ENCODE results near the gene ZSWIM9.
A peak's percentile ranks its signal among the peaks of the same experiment; 100 is the strongest.

The ZSWIM9 gene

GRCh38 chr19:48147597-48148175 is 22.8 kb upstream of the ZSWIM9 start:
- no peaks in the 10 kb centered on the region for H3K27me3 ChIP-seq (ENCODE audit: insufficient read depth, low read length, poor library complexity)
- DNase-seq = no peak
- H4K5ac ChIP-seq (ENCODE audit: low read length) = no peak overlapping the region
- WGBS (ENCODE audit: extremely low coverage, insufficient coverage, low lambda C conversion rate) = no CpG with 5 or more reads among the region's 4 CpGs
- H2BK5ac ChIP-seq (ENCODE audit: low read length) = no peak overlapping the region
- no peak overlapping the region for H3K9ac ChIP-seq (ENCODE audit: low read length)
- H2BK15ac ChIP-seq (replicated peaks; ENCODE audit: low read depth) = no peak overlapping the region
- H2AK5ac ChIP-seq (ENCODE audit: low read length) = no peak overlapping the region
- H3K4me3 ChIP-seq (ENCODE audit: low read length) = no peak overlapping the region
- no peak overlapping the region for H3K27ac ChIP-seq (ENCODE audit: low read depth, low read length)
- no peak overlapping the region for H3K18ac ChIP-seq (ENCODE audit: low read length)
- no peak overlapping the region for H4K8ac ChIP-seq (ENCODE audit: low read depth, low read length)
- H3K56ac ChIP-seq (ENCODE audit: low read length) = no peak overlapping the region
- peaks cover 9% of the 10 kb centered on the region for H3K36me3 ChIP-seq (ENCODE audit: control insufficient read depth, insufficient read depth, low read length)
- no peaks in the 10 kb centered on the region for H3K79me1 ChIP-seq (ENCODE audit: low read length)
- H3K23ac ChIP-seq (ENCODE audit: low read length) = no peak overlapping the region
- H2BK120ac ChIP-seq (ENCODE audit: low read depth, low read length) = no peak overlapping the region
- H3K4me2 ChIP-seq (ENCODE audit: low read length) = no peak overlapping the region
- H3K4me1 ChIP-seq (ENCODE audit: control insufficient read depth, low read depth, low read length) = no peaks in the 10 kb centered on the region
- no peaks in the 10 kb centered on the region for H3K79me2 ChIP-seq (ENCODE audit: control insufficient read depth, insufficient read depth, low read length)
- no peak overlapping the region for H3K4ac ChIP-seq (ENCODE audit: low read depth, low read length)

- Histone ChIP-seq H2BK15ac (replicated peaks; ENCODE audit: low read depth) (no peak overlapping the region), H4K8ac (ENCODE audit: low read depth, low read length) (no peak overlapping the region), H3K4me1 (ENCODE audit: control insufficient read depth, low read depth, low read length) (no peaks in the 10 kb centered on the region), H3K18ac (ENCODE audit: low read length) (no peak overlapping the region), H3K56ac (ENCODE audit: low read length) (no peak overlapping the region), H3K79me1 (ENCODE audit: low read length) (no peaks in the 10 kb centered on the region), H2AK5ac (ENCODE audit: low read length) (no peak overlapping the region), H3K27ac (ENCODE audit: low read depth, low read length) (no peak overlapping the region), H3K23ac (ENCODE audit: low read length) (no peak overlapping the region), H3K79me2 (ENCODE audit: control insufficient read depth, insufficient read depth, low read length) (no peaks in the 10 kb centered on the region), H3K9ac (ENCODE audit: low read length) (no peak overlapping the region), H3K4me3 (ENCODE audit: low read length) (no peak overlapping the region), H2BK5ac (ENCODE audit: low read length) (no peak overlapping the region), H3K4ac (ENCODE audit: low read depth, low read length) (no peak overlapping the region), H3K4me2 (ENCODE audit: low read length) (no peak overlapping the region), H4K5ac (ENCODE audit: low read length) (no peak overlapping the region), H3K27me3 (ENCODE audit: insufficient read depth, low read length, poor library complexity) (no peaks in the 10 kb centered on the region), H3K36me3 (ENCODE audit: control insufficient read depth, insufficient read depth, low read length) (peaks cover 6% of the 10 kb centered on the region), H2BK120ac (ENCODE audit: low read depth, low read length) (no peak overlapping the region)
- no CpG with 5 or more reads among the region's 9 CpGs for WGBS (ENCODE audit: extremely low coverage, insufficient coverage, low lambda C conversion rate)
- no peak for DNase-seq
Measured at GRCh38 chr19:48148576-48148975, 21.9 kb upstream of the ZSWIM9 start.

DNA sequence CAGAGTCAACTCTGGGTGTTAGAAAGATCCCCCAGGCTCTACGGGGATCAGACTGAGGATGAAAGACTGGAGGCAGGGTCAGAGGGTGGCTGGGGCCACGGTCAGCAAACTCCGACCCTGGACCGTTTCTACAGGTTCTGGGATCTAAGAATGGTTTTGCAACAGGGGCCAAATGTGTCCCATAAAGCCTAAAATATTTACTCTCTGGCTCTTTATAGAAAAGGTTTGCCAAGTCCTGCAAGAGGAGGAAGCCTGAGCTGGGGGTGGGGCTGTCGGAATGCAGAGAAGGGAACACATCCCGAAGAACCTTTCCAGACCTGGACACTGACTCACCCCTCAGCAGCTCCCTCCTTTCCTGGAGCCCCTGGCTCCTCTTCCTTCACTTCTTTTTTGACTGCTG is 21.1 kb upstream of the ZSWIM9 start:
- WGBS (ENCODE audit: extremely low coverage, insufficient coverage, low lambda C conversion rate) = no CpG with 5 or more reads among the region's 6 CpGs
- no peak overlapping the region for H2BK15ac ChIP-seq (replicated peaks; ENCODE audit: low read depth)

GRCh38 chr19:48152551-48152950 is 17.9 kb upstream of the ZSWIM9 start:
- DNase-seq = peak; percentile 57
- Histone ChIP-seq H4K8ac (ENCODE audit: low read depth, low read length) (no peak overlapping the region), H3K36me3 (ENCODE audit: control insufficient read depth, insufficient read depth, low read length) (peaks cover 7% of the 10 kb centered on the region), H3K56ac (ENCODE audit: low read length) (no peak overlapping the region), H3K27ac (ENCODE audit: low read depth, low read length) (no peak overlapping the region), H3K4me3 (ENCODE audit: low read length) (no peak overlapping the region), H3K79me2 (ENCODE audit: control insufficient read depth, insufficient read depth, low read length) (no peaks in the 10 kb centered on the region), H3K4ac (ENCODE audit: low read depth, low read length) (no peak overlapping the region), H3K23ac (ENCODE audit: low read length) (no peak overlapping the region), H2BK5ac (ENCODE audit: low read length) (no peak overlapping the region), H3K4me2 (ENCODE audit: low read length) (no peak overlapping the region), H2BK120ac (ENCODE audit: low read depth, low read length) (no peak overlapping the region), H3K79me1 (ENCODE audit: low read length) (no peaks in the 10 kb centered on the region), H2AK5ac (ENCODE audit: low read length) (no peak overlapping the region), H3K4me1 (ENCODE audit: control insufficient read depth, low read depth, low read length) (no peaks in the 10 kb centered on the region), H2BK15ac (replicated peaks; ENCODE audit: low read depth) (no peak overlapping the region), H3K18ac (ENCODE audit: low read length) (no peak overlapping the region), H3K9ac (ENCODE audit: low read length) (no peak overlapping the region), H3K27me3 (ENCODE audit: insufficient read depth, low read length, poor library complexity) (no peaks in the 10 kb centered on the region), H4K5ac (ENCODE audit: low read length) (no peak overlapping the region)
- WGBS (ENCODE audit: extremely low coverage, insufficient coverage, low lambda C conversion rate) = no CpG with 5 or more reads among the region's 8 CpGs

More for the DNA sequence above, 21.1 kb upstream of the ZSWIM9 start:
- H2AK5ac ChIP-seq (ENCODE audit: low read length) = no peak overlapping the region
- no peak overlapping the region for H2BK120ac ChIP-seq (ENCODE audit: low read depth, low read length)
- H4K5ac ChIP-seq (ENCODE audit: low read length) = no peak overlapping the region
- no peak overlapping the region for H3K9ac ChIP-seq (ENCODE audit: low read length)
- no peak overlapping the region for H4K8ac ChIP-seq (ENCODE audit: low read depth, low read length)
- no peak overlapping the region for H3K56ac ChIP-seq (ENCODE audit: low read length)
- no peak overlapping the region for H2BK5ac ChIP-seq (ENCODE audit: low read length)
- no peaks in the 10 kb centered on the region for H3K79me2 ChIP-seq (ENCODE audit: control insufficient read depth, insufficient read depth, low read length)
- no peak for DNase-seq
- no peaks in the 10 kb centered on the region for H3K79me1 ChIP-seq (ENCODE audit: low read length)
- H3K4ac ChIP-seq (ENCODE audit: low read depth, low read length) = no peak overlapping the region
- H3K23ac ChIP-seq (ENCODE audit: low read length) = no peak overlapping the region
- H3K4me2 ChIP-seq (ENCODE audit: low read length) = no peak overlapping the region
- peaks cover 8% of the 10 kb centered on the region for H3K36me3 ChIP-seq (ENCODE audit: control insufficient read depth, insufficient read depth, low read length)
- H3K4me3 ChIP-seq (ENCODE audit: low read length) = no peak overlapping the region
- H3K27me3 ChIP-seq (ENCODE audit: insufficient read depth, low read length, poor library complexity) = no peaks in the 10 kb centered on the region
- no peak overlapping the region for H3K27ac ChIP-seq (ENCODE audit: low read depth, low read length)
- H3K18ac ChIP-seq (ENCODE audit: low read length) = no peak overlapping the region
- H3K4me1 ChIP-seq (ENCODE audit: control insufficient read depth, low read depth, low read length) = no peaks in the 10 kb centered on the region

DNA sequence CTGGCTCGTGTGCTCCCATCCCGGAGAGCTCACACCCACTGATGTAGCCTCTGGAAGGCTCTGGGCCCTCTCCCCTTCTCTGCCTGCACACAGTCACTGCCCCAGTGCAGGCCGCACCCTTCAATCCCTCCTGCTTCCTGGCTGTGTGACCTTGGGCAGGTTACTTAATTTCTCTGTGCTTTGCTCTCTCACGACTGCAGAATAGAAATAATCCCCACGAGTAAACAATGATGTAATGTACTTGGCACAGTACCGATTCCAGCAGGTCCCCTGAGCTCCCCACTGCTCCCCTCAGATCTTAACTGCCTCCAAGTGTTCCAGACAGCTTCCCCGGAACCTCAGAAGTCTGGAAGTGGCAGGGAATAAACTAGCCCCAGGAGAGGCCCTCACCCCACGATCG is 16.5 kb upstream of the ZSWIM9 start:
- Histone ChIP-seq H2BK5ac (ENCODE audit: low read length) (no peak overlapping the region), H3K4ac (ENCODE audit: low read depth, low read length) (no peak overlapping the region), H3K4me3 (ENCODE audit: low read length) (no peak overlapping the region), H2BK120ac (ENCODE audit: low read depth, low read length) (no peak overlapping the region), H3K27me3 (ENCODE audit: insufficient read depth, low read length, poor library complexity) (no peaks in the 10 kb centered on the region), H3K4me2 (ENCODE audit: low read length) (no peak overlapping the region), H3K56ac (ENCODE audit: low read length) (no peak overlapping the region), H3K79me2 (ENCODE audit: control insufficient read depth, insufficient read depth, low read length) (no peaks in the 10 kb centered on the region), H4K5ac (ENCODE audit: low read length) (no peak overlapping the region), H3K36me3 (ENCODE audit: control insufficient read depth, insufficient read depth, low read length) (peaks cover 9% of the 10 kb centered on the region), H3K9ac (ENCODE audit: low read length) (no peak overlapping the region), H3K23ac (ENCODE audit: low read length) (no peak overlapping the region), H3K79me1 (ENCODE audit: low read length) (no peaks in the 10 kb centered on the region), H2BK15ac (replicated peaks; ENCODE audit: low read depth) (no peak overlapping the region), H4K8ac (ENCODE audit: low read depth, low read length) (no peak overlapping the region), H3K27ac (ENCODE audit: low read depth, low read length) (no peak overlapping the region), H3K4me1 (ENCODE audit: control insufficient read depth, low read depth, low read length) (no peaks in the 10 kb centered on the region), H3K18ac (ENCODE audit: low read length) (no peak overlapping the region), H2AK5ac (ENCODE audit: low read length) (no peak overlapping the region)
- no CpG with 5 or more reads among the region's 9 CpGs for WGBS (ENCODE audit: extremely low coverage, insufficient coverage, low lambda C conversion rate)
- peak; percentile 3 for DNase-seq

GRCh38 chr19:48158210-48158790 is 12.2 kb upstream of the ZSWIM9 start:
- H3K79me1 ChIP-seq (ENCODE audit: low read length) = no peaks in the 10 kb centered on the region
- H2BK120ac ChIP-seq (ENCODE audit: low read depth, low read length) = no peak overlapping the region
- no peak overlapping the region for H3K27ac ChIP-seq (ENCODE audit: low read depth, low read length)
- no peak overlapping the region for H3K4me3 ChIP-seq (ENCODE audit: low read length)
- H3K4me1 ChIP-seq (ENCODE audit: control insufficient read depth, low read depth, low read length) = no peaks in the 10 kb centered on the region
- peaks cover 7% of the 10 kb centered on the region for H3K36me3 ChIP-seq (ENCODE audit: control insufficient read depth, insufficient read depth, low read length)
- H3K79me2 ChIP-seq (ENCODE audit: control insufficient read depth, insufficient read depth, low read length) = no peaks in the 10 kb centered on the region
- H3K18ac ChIP-seq (ENCODE audit: low read length) = no peak overlapping the region
- no peak overlapping the region for H3K56ac ChIP-seq (ENCODE audit: low read length)
- H2BK5ac ChIP-seq (ENCODE audit: low read length) = no peak overlapping the region
- no CpG with 5 or more reads among the region's 12 CpGs for WGBS (ENCODE audit: extremely low coverage, insufficient coverage, low lambda C conversion rate)
- no peak overlapping the region for H2BK15ac ChIP-seq (replicated peaks; ENCODE audit: low read depth)
- no peak for DNase-seq
- H4K8ac ChIP-seq (ENCODE audit: low read depth, low read length) = no peak overlapping the region
- no peak overlapping the region for H3K23ac ChIP-seq (ENCODE audit: low read length)
- H3K27me3 ChIP-seq (ENCODE audit: insufficient read depth, low read length, poor library complexity) = no peaks in the 10 kb centered on the region
- no peak overlapping the region for H4K5ac ChIP-seq (ENCODE audit: low read length)
- H2AK5ac ChIP-seq (ENCODE audit: low read length) = no peak overlapping the region
- H3K4ac ChIP-seq (ENCODE audit: low read depth, low read length) = no peak overlapping the region
- no peak overlapping the region for H3K9ac ChIP-seq (ENCODE audit: low read length)
- no peak overlapping the region for H3K4me2 ChIP-seq (ENCODE audit: low read length)

All from mesendoderm (in vitro differentiated cells).